GM21786 (cell line): Measurements from ENCODE around the gene LECT2.

Source experiments
- ATAC-seq: cut with Tn5 transposase; IDR thresholded peaks from one replicate; pipeline ENCODE4 v1.9.1; 2021; ENCODE audit not compliant: unreplicated experiment

The LECT2 gene

GRCh38 chr5:135954899-135955298, at the start of gene LECT2:
TSS of gene LECT2 (minus strand) at chr5:135954983. CDS start at chr5:135954833, 150 bp downstream.
- ATAC-seq = no peak

GRCh38 chr5:136004436-136004835, 49.7 kb upstream of the LECT2 start:
- ATAC-seq = no peak

DNA sequence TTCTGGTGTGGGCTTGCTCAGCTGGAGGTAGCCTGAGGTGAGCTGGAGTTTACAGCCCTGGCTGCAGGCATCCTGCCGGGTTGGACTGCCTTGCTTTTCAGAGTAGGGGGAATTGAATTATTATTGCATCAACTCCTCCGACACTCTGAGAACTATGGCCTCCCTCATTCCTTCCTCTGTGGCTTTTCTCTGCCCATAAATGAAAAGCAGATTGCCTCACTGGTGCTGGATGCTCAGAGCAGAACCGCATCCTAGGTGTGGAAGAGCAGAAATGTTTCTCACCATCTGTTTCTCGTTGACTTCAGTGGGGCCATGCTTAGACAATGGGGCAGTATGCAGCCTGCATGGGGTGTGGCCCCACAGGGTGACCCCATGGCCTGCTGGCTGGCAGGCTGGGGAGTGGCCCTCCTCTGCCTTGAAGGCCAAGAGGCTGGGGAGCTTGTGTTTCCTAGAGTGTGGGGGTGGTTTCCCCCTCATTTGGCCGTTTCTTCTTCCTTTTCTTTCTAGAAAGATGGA, 46.7 kb upstream of the LECT2 start:
- no peak for ATAC-seq

- no peak for ATAC-seq
Observed at GRCh38 chr5:136000932-136001331, 46.1 kb upstream of the LECT2 start.

DNA sequence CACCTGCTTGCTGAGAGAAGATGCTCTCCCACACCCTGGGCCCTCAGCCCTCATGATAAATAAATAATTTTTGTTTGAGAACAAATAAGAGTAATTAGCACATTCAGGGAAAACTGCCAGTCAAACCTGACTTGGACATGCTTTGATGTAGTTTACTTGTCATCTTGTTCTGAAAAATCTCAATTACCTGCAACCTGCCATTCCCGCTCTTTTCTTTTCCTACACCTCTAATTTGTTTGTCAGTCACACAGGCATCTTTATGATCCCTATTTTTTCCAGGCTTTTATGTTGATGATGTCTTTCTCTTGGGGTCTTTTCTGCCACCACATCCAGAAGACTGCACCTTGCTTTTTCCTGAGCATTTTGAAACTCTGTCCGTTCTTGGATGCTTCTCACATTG, 45.4 kb upstream of the LECT2 start:
- no peak for ATAC-seq

DNA sequence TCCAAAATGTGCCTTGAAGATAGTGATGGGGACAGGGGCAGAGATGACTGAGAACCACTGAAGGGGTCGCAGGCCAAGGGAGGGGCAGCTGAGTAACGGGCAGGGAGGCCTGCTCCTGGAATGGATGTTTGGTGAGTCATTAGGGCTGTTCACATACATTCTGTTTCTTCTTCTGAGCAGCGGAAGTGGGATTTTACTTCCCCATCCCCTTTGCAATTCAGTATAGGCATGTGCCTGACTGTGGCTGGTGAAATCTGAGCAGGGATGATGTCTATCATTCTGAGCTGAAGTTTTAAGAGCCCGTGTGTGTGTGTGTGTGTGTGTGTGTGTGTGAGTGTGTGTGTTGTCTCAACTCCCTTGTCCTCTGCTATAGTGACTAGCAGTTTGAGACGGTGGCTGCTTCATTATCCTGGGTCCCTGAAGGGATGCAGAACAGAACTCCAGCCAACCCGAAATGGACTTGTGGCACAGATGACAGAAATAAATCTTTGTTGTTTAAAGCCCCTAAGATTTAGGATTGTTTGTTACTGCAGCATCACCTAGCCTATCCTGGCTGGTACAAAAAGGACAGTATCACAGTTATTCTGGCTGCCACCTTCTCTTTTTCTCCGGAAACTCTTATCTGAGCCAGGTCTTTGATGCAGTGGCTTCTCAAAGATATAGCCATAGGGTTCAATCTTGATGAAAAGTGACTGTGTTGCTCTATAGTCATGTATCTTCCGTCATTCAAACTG, 44.8 kb upstream of the LECT2 start:
- ATAC-seq = no peak

- no peak for ATAC-seq
Observed at GRCh38 chr5:135998889-135999288, 44.1 kb upstream of the LECT2 start.

DNA sequence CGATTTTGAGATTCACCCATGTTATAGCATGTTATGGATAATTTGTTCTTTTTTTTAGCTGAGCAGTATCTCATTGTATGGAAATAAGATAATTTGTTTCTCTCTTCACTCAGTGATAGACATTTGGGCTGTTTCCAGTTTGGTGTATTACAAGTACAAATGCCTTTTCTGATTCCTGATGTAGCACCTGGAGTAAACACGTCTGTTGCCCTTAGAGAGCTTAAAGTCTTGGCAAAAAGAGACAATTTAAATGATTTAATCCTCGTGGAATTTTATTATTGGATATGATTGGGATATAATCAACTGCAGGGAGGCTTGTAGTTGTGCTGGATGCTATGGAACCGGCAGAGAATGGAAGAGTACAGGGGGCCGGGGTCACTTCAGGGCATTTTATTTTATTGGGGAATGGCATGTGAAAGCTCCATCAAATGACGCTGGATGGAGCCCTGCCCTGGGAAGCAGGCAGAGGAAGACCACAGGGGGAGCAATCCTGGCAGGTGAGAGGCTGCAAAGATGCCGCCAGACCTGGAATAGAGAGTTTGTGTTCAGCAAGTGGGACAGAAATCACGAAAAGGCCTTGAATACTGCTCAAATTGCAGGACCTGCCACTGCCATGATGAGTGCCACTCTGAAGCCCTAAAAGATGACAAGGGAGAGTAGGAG, 43.0 kb upstream of the LECT2 start:
- no peak for ATAC-seq

DNA sequence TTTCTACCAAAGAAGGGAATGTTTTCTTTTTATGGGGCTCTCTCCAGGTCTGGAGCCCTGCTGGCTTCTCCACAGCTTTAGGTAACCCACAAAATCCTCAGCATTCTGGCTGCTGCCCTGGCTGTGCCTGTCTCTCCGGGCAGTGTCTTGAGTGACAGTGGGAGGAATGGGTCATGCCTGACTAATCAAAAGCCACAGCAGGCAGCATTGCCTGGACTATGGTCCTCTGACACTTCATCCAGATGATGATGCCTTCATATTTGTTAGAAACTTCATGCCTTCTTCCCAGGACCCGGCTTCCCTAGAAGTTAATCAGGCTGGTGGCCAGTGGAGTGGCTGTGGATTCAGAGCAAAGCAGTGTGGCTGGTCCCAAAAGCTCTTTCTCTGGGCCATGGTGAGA, 41.8 kb upstream of the LECT2 start:
- no peak for ATAC-seq

GRCh38 chr5:135995976-135996375, 41.2 kb upstream of the LECT2 start:
- no peak for ATAC-seq

DNA sequence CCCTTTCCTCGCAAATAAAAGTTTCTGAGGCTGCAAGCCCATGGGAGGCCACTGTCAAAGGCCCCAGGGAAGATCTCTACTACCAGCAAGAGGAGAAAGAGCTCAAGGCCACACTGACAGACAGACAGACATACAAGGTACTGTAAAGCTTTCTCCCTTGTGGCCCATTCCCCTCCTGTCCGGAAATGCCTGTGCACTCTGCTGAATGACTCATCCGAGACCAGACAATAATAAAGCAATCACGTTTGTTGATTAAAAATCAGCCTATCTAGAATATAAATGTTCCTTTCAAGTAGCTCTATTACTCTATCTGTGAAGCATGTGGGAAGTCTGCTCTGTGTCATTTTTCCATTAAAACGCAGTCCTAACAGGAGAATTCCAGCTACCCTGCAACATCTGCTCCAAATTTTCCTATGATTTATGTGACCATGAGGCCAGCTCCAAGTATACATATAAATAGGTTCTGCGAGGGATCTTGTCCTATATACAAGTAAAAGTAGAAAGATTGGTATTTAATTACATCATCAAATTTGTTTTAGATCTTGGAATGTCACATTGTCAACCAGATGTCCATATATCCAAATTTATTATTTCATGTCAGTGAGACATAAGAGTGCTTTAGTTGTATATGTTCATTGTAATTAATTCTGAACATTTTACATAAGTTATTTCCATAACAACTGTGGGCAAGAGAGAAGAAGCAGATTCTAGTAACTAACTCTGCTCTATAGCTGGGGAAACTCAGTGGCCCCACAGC, 39.3 kb upstream of the LECT2 start:
- no peak for ATAC-seq

- ATAC-seq = no peak
Observed at GRCh38 chr5:135993335-135993879, 38.6 kb upstream of the LECT2 start.

- ATAC-seq = no peak
Observed at GRCh38 chr5:135991429-135991828, 36.6 kb upstream of the LECT2 start.

GRCh38 chr5:135990528-135991255, 35.9 kb upstream of the LECT2 start:
- no peak for ATAC-seq

- ATAC-seq = no peak
Observed at GRCh38 chr5:135989686-135990085, 34.9 kb upstream of the LECT2 start.

- ATAC-seq = no peak
Observed at GRCh38 chr5:135988546-135988945, 33.8 kb upstream of the LECT2 start.

DNA sequence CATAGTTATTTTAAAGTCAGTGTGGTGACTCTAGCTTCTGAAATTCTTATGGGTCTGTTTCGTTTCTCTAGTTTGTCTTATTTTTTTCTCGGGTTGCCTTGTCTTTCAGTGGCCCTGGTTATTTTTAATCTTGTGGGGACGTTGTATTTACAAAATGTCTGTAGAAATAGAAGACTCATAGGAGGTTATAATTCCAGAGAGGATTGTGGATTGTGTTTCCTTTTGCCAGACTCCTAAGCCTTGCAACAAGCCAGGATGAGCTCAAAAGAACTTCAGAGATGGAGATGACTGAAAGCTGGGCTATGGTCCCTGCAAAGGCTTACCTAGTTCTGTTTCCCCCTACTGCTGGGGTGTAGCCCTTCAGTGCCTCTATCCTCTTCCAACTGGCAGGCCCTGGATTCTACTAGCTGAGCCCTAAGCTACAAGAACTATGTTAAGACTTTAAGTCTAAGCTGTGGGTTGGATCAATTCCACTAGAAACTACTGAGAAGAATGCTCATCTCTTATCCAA, 32.2 kb upstream of the LECT2 start:
- ATAC-seq = no peak

- ATAC-seq = no peak
Observed at GRCh38 chr5:135986401-135986800, 31.6 kb upstream of the LECT2 start.

- no peak for ATAC-seq
Observed at GRCh38 chr5:135985951-135986350, 31.2 kb upstream of the LECT2 start.

DNA sequence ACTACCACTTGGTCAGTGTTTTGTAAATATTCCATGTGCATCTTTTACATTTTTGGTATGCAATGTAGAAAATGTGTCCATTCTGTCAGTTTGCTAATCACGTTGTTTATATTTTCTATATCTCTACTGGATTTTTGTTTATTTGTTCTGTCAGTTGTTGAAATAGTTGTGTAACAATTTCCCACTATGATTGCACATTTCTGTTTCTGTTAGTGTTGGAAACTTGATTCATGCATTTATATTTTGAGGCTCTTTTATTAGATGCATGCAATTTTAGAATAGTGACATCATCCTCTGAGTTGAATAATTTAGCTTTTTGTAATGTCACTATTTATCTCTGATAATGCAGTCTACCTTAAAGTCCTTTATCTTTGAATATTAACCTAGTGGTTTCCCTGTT, 25.8 kb upstream of the LECT2 start:
- no peak for ATAC-seq

DNA sequence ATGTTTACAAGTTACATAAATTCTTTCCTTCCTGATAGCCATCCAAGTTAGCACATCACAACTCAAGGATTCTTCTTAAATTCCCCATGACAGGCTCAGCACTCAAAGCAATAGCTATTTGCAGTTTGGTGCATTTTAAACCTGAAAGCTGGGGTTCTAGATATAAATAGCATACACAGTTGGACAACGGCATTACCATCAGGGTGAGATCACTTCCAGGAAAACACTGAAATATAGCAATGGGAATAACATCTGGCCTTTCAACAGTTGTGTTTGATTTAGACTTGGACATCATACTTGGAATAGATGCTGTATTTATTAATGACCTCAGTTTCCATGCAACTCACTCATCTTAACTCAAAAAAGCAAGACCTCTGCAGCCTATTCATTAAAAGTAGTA, 24.7 kb upstream of the LECT2 start:
- no peak for ATAC-seq
